Sigmoid colon (tissue), 4 donors: Measurements from ENCODE around the gene C5AR2.

Source experiments
- EP300 ChIP-seq, 4 donors: sonication (generic); formaldehyde crosslinking; IDR thresholded peaks; one replicate each; pipeline ENCODE4 v1.6.1; 2017; ENCODE audit warnings: antibody characterized with exemption in 4 of 4
- POLR2A ChIP-seq, 2 donors: fragments of 450-650 bp; IDR thresholded peaks; one replicate each; pipeline ENCODE4 v1.6.1; 2016; ENCODE audit warnings: antibody characterized with exemption in 2 of 2, mild to moderate bottlenecking in 2 of 2, moderate library complexity in 2 of 2
- POLR2AphosphoS5 ChIP-seq, 4 donors: sonication (generic); formaldehyde crosslinking; IDR thresholded peaks; one replicate each; pipeline ENCODE4 v1.6.1; 2017; ENCODE audit warnings: antibody characterized with exemption in 4 of 4
- TF ChIP-seq, protein P1 (sequence below), 4 experiments: fragments of 450-650 bp in 3 of 4; fragments of 200-600 bp in 1 of 4; IDR thresholded peaks; one replicate each; pipeline ENCODE4 v1.5.1; 2016 to 2019; ENCODE audit warnings: antibody characterized with exemption in 4 of 4, mild to moderate bottlenecking in 3 of 4, moderate library complexity in 2 of 4

DNA sequence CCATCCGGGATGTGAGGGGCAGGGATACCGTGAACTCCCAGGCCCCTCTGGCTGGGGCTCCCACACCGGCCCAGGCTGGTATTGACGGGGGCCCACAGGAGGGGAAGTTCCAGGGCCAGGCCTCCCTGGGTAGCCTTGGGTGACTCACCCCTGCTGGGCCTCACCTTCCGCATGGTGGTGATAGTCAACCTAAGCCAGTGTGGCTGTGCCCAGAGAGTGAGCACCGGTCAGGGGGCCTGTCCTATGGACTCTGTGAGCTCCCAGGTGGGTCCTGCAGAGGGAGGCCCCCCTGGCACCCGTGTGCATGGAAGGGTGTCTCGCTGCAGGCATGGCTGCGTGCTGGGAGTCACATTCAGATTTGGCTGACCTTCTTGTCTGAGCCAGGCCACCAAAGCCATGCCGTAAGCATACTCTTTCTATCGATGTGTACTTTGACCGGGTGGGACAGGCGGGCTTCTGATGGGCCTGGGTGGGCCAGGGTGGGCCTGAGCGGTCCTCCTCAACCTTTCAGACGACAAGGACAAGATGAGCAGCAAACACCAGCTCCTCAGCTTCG lies 44.7 kb downstream of the C5AR2 start:
- TF ChIP-seq, protein P1, sequence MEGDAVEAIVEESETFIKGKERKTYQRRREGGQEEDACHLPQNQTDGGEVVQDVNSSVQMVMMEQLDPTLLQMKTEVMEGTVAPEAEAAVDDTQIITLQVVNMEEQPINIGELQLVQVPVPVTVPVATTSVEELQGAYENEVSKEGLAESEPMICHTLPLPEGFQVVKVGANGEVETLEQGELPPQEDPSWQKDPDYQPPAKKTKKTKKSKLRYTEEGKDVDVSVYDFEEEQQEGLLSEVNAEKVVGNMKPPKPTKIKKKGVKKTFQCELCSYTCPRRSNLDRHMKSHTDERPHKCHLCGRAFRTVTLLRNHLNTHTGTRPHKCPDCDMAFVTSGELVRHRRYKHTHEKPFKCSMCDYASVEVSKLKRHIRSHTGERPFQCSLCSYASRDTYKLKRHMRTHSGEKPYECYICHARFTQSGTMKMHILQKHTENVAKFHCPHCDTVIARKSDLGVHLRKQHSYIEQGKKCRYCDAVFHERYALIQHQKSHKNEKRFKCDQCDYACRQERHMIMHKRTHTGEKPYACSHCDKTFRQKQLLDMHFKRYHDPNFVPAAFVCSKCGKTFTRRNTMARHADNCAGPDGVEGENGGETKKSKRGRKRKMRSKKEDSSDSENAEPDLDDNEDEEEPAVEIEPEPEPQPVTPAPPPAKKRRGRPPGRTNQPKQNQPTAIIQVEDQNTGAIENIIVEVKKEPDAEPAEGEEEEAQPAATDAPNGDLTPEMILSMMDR (IDR thresholded peaks at IDR 0.05), result no peak
- no peak for TF ChIP-seq POLR2A (IDR thresholded peaks at IDR 0.05)
- TF ChIP-seq POLR2AphosphoS5 (IDR thresholded peaks at IDR 0.05), result no peak
- TF ChIP-seq EP300 (IDR thresholded peaks at IDR 0.05), result no peak
